NCI-H1436 treated with DMSO at 0.1 percent for 48 hours (cell line): ENCODE data around the gene TTC23.

Experiments
- DNase-seq: peaks from one replicate; lab custom pipeline; 2025; lab: John Stamatoyannopoulos, UW

The TTC23 gene

GRCh38 chr15:99249270-99249841 lies at the start of gene TTC23:
TSS of gene TTC23 (minus strand) at chr15:99249581. CDS start at chr15:99228712, 20,869 bp downstream.
- DNase-seq = no peak

- no peak for DNase-seq
Observed at GRCh38 chr15:99296386-99296785, 47.0 kb upstream of the TTC23 start.

- DNase-seq = no peak
Observed at GRCh38 chr15:99295840-99296239, 46.5 kb upstream of the TTC23 start.

GRCh38 chr15:99291643-99292042 lies 42.3 kb upstream of the TTC23 start:
- DNase-seq = no peak

GRCh38 chr15:99283717-99284116 lies 34.3 kb upstream of the TTC23 start:
- no peak for DNase-seq

- DNase-seq = no peak
Observed at GRCh38 chr15:99282586-99282985, 33.2 kb upstream of the TTC23 start.

GRCh38 chr15:99282121-99282520 lies 32.7 kb upstream of the TTC23 start:
- no peak for DNase-seq

- DNase-seq = no peak
Observed at GRCh38 chr15:99279827-99280226, 30.4 kb upstream of the TTC23 start.

- DNase-seq = no peak
Observed at GRCh38 chr15:99279290-99279689, 29.9 kb upstream of the TTC23 start.

- no peak for DNase-seq
Observed at GRCh38 chr15:99275525-99276128, 26.2 kb upstream of the TTC23 start.

- DNase-seq = no peak
Observed at GRCh38 chr15:99275061-99275460, 25.7 kb upstream of the TTC23 start.

GRCh38 chr15:99273801-99274200 lies 24.4 kb upstream of the TTC23 start:
- no peak for DNase-seq

- DNase-seq = no peak
Observed at GRCh38 chr15:99268431-99268830, 19.1 kb upstream of the TTC23 start.

GRCh38 chr15:99267957-99268356 lies 18.6 kb upstream of the TTC23 start:
- no peak for DNase-seq

GRCh38 chr15:99265541-99266070 lies 16.2 kb upstream of the TTC23 start:
- no peak for DNase-seq

- no peak for DNase-seq
Observed at GRCh38 chr15:99264125-99264524, 14.7 kb upstream of the TTC23 start.

- DNase-seq = no peak
Observed at GRCh38 chr15:99257107-99257750, 7.8 kb upstream of the TTC23 start.

- no peak for DNase-seq
Observed at GRCh38 chr15:99253381-99254090, 4.2 kb upstream of the TTC23 start.

- DNase-seq = no peak
Observed at GRCh38 chr15:99252326-99252725, 2.9 kb upstream of the TTC23 start.

- DNase-seq = peak; percentile 83
Observed at GRCh38 chr15:99250857-99251841, 1.8 kb upstream of the TTC23 start, which contains the start of gene LRRC28. TSS of gene LRRC28 (plus strand) at chr15:99251481. CDS start at chr15:99255958, 4,477 bp downstream.

GRCh38 chr15:99250494-99250856 lies 1.1 kb upstream of the TTC23 start:
- no peak for DNase-seq
